Fibroblast of peridontal ligament (primary cell): ENCODE measurements around the gene FANCE.
"Not testable (repeated sequence)": the region's sequence is repeated elsewhere in the genome, so short reads cannot be mapped to it uniquely, and the experiment has no call there.

Experiments used
- DNase-seq: peaks from one replicate; pipeline ENCODE4 v3.0.0-alpha.2; 2010; ENCODE audit errors: extremely low read depth

Gene FANCE

GRCh38 chr6:35432291-35432690, 19.8 kb upstream of the FANCE start:
- DNase-seq = no peak

DNA sequence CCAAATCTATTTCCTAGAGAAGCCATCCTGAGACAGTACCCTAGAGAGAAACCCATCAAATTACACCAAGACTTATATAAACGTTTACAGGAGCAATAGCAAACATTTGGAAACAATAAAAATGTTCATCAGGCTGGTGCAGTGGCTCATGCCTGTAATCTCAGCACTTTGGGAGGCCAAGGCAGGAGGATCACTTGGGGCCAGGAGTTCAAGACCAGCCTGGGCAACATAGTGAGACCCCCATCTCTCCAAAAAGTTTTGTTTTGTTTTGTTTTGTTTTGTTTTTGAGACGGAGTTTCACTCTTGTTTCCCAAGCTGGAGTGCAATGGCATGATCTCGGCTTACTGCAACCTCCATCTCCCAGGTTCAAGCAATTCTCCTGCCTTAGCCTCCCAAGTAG, 19.4 kb upstream of the FANCE start:
- not testable (repeated sequence) for DNase-seq

GRCh38 chr6:35435074-35435837, 16.9 kb upstream of the FANCE start:
- no peak for DNase-seq

- DNase-seq = no peak
Measured at GRCh38 chr6:35436071-35436857, 15.9 kb upstream of the FANCE start.

DNA sequence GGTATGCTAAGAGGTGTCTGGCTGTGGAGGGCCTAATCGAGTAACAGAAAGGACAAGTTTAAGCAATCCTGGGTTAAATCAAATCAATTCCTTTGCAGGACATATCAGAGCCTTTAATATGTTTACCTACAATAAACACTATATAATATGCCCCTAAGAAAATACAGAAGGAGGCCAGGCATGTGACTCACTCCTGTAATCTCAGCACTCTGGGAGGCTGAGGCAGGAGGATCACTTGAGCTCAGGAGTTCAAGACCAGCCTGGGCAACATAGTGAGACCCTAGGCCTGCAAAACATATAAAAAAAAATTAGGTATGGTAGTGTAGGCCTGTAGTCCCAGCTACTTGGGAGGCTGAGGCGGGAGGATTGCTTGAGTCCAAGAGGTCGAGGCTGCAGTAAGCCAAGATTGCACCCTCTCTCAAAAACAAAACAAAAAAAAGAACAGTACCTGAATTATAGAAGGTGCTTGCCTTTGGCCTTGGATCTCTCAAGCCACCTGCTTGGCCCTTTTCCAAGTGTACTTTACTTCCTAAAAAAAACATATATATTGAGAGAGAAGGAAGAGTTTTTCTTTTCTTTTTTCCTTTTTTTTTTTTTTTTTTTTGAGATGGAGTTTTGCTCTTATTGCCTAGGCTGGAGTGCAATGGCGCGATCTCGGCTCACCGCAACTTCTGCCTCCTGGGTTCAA, 13.6 kb upstream of the FANCE start:
- not testable (repeated sequence) for DNase-seq

DNA sequence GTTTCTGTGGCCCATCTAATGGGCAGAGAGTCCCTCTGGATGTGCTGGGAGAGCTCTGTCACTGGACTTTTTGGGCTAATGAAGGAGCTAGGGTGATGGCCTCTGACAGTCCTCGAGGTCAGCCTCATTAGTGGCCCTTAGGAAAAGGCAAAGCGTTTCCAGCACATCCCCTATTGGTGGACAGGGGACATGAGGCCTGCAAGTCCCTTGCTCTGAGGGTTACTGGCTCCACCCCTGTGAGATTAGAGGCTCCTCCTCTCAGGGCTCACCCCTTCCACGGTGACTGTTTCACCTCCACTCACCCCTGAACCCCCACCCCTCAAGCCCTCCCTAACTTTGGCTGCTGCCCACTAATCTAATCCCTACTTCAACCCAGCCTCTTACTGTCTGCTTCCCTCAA, 12.8 kb upstream of the FANCE start:
- no peak for DNase-seq

GRCh38 chr6:35441205-35441604, 10.9 kb upstream of the FANCE start:
- DNase-seq = no peak

GRCh38 chr6:35441642-35442041, 10.5 kb upstream of the FANCE start:
- no peak for DNase-seq

DNA sequence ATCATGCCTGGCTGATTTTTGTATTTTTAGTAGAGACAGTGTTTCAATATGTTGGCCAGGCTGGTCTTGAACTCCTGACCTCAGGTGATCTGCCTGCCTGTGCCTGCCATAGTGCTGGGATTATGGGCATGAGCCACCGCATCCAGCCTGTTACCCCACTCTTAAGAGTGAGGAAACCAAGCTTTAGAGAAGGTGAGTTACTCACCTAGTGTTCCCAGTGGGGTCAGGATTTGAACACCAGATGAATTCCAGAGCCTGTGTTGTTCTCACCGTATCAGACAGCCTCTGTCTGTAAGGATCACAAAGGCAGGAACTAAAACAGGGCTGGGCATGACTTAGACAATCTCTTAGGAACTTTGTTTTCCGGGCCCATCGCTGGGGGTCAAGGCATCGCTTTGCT, 9.4 kb upstream of the FANCE start:
- DNase-seq = no peak

GRCh38 chr6:35443341-35444030, 8.7 kb upstream of the FANCE start:
- no peak for DNase-seq

DNA sequence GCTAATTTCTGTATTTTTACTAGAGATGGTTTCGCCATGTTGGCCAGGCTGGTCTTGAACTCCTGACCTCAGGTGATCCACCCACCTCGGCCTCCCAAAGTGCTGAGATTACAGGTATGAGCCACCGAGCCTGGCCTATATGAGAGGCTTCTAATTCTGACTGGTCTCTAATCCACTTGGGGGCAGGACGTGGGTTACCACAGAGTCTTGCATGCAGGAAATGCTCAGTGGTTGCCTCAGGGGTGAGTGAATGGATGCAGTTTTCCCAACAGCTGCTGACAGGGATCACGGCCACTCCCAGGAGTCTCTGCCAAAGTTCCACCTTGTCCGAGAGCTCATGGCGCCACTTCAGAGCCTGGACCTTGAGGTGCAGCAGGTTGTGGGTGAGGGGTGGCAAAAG, 6.4 kb upstream of the FANCE start:
- DNase-seq = no peak

DNA sequence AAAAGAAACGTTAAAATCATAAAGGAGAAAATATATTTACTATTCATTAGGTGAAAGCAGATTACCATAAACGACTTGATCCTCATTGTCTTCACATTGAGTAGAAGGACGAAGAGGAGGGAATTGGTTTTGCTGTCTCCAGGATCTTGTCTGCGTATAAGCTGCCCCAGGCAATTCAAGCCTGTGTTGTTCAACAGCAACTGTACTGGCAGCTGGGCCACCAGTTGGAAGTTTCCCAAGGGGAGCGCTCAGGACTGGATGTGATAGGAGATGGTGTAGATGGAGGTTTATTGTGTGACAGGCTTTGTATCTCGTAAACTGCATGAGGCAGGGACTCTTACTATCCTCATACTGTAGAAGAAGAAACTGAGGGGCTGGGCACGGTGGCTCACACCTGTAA, 3.9 kb upstream of the FANCE start:
- DNase-seq = no peak

- DNase-seq = peak; percentile 77
Measured at GRCh38 chr6:35449287-35449881, 2.8 kb upstream of the FANCE start.

DNA sequence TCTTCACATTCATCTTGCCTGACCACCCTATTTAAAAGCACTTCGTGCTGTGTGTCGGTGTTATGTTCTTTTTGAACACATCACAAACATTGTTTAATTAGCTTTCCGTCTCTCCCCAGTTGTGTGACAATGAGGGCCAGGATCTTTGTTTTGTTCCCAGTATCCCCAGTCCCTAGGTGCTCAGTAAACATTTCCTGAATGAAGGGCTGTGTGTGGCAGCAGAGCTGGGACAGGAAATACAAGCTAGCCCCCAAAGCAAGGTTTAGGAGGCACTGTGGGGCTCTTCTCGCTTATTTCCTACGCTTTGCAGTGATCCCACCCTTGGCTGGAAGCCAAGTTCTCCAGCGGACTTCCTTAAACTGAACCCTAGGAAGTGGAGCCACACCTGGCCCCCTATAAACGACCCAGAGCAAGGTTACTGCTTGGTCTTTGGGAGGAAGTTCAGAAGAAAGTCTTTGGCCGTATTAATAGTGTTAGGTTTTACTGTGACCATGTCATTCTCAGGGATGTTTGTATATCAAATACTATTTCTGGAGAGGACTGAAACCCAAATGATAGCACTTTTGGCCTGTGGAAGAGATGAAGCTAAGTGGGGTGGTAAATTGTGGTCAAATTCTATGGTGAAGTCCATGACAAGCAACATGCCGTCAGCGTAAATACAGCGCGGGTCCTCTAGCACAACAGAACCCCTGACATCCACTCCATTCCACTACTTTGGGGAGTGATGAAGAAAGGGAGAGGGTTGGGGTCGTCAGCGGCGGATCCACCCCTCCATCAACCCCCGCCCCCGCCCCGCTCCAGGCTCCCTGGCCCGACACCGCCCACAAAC, 570 bp upstream of the FANCE start:
- DNase-seq = no peak

GRCh38 chr6:35453236-35453635, 1.1 kb downstream of the FANCE start:
- no peak for DNase-seq

- DNase-seq = peak; percentile 58
Measured at GRCh38 chr6:35454391-35455110, 2.4 kb downstream of the FANCE start.

DNA sequence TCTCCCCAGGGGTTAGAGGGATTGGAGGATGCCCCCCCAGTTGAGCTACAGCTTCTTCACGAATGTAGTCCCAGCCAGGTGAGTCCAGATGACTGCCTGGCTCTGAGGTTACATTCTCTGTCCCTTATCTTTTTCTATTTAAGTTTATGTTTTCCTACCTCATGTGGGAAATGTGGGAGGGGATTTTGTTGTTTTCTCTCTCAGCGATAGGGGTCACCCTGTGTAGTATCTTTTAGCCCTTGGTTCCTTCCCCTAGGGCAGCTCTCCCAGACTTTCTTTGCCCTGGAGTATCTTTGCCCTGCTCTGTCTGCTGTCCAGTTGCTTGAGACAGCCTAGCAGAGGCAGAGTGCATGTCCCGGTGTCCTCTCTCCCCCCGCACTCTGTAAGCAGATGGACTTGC, 5.8 kb downstream of the FANCE start:
- DNase-seq = no peak

GRCh38 chr6:35461270-35461669, 9.1 kb downstream of the FANCE start:
- DNase-seq = no peak

GRCh38 chr6:35463292-35463691, 11.2 kb downstream of the FANCE start:
- DNase-seq = no peak

GRCh38 chr6:35465646-35466045, 13.5 kb downstream of the FANCE start:
- no peak for DNase-seq
